GM18498 (cell line): ENCODE data around the gene FAM170B.

Source experiments
- ATAC-seq: cut with Tn5 transposase; IDR thresholded peaks from one replicate; pipeline ENCODE4 v1.9.1; 2021; ENCODE audit warnings: mild to moderate bottlenecking, moderate library complexity; ENCODE audit not compliant: unreplicated experiment

FAM170B gene

GRCh38 chr10:49129376-49129775, 4.4 kb downstream of the FAM170B start:
- no peak for ATAC-seq

GRCh38 chr10:49128854-49129253, 5.0 kb downstream of the FAM170B start:
- ATAC-seq = no peak

- ATAC-seq = no peak
Measured at GRCh38 chr10:49123981-49124950, 9.6 kb downstream of the FAM170B start.

- ATAC-seq = no peak
Measured at GRCh38 chr10:49120911-49121310, 12.9 kb downstream of the FAM170B start.

GRCh38 chr10:49119746-49120145, 14.1 kb downstream of the FAM170B start:
- ATAC-seq = no peak

- ATAC-seq = no peak
Measured at GRCh38 chr10:49118430-49119074, 15.3 kb downstream of the FAM170B start.

GRCh38 chr10:49117376-49118070, 16.3 kb downstream of the FAM170B start:
- ATAC-seq = no peak

GRCh38 chr10:49116509-49117375, 17.1 kb downstream of the FAM170B start:
- no peak for ATAC-seq

GRCh38 chr10:49115796-49116508, 17.9 kb downstream of the FAM170B start:
- no peak for ATAC-seq

GRCh38 chr10:49115015-49115795, 18.6 kb downstream of the FAM170B start, which contains the start of gene VSTM4:
Gene VSTM4, minus strand, starts transcription at chr10:49115522. Its CDS starts 37 bp downstream, at chr10:49115485.
- no peak for ATAC-seq

- no peak for ATAC-seq
Measured at GRCh38 chr10:49114718-49115014, 19.2 kb downstream of the FAM170B start.

GRCh38 chr10:49113741-49114141, 20.1 kb downstream of the FAM170B start:
- no peak for ATAC-seq

GRCh38 chr10:49112851-49113250, 21.0 kb downstream of the FAM170B start:
- ATAC-seq = no peak

GRCh38 chr10:49112098-49112497, 21.7 kb downstream of the FAM170B start:
- no peak for ATAC-seq

GRCh38 chr10:49111320-49111698, 22.5 kb downstream of the FAM170B start:
- ATAC-seq = no peak

- ATAC-seq = no peak
Measured at GRCh38 chr10:49110684-49111319, 23.0 kb downstream of the FAM170B start.

GRCh38 chr10:49109669-49110340, 24.0 kb downstream of the FAM170B start:
- ATAC-seq = no peak

GRCh38 chr10:49108656-49109055, 25.2 kb downstream of the FAM170B start:
- no peak for ATAC-seq
